Thyroid gland (tissue), 4 donors: ENCODE results near the gene CELSR2. TPM values are rescaled to one million over a fixed set of nuclear protein-coding genes. Genes with fewer than 3 reads are reported as not detected.

Experiments used
- DNase-seq, 2 donors: peaks; one replicate each; pipeline ENCODE4 v3.0.0-alpha.2; 2019
- H3K27ac ChIP-seq, 3 donors: fragments of 200-600 bp; sonication (generic); 1 replicate in 2 of 3; 2 replicates in 1 of 3; pipeline ENCODE4 v1.5.1; 2016 to 2019; ENCODE audit warnings: mild to moderate bottlenecking in 1 of 3, moderate library complexity in 1 of 3
- H3K27me3 ChIP-seq: fragments of 200-600 bp; sonication (generic); one replicate; pipeline ENCODE4 v1.5.1; 2019
- H3K36me3 ChIP-seq, 2 donors: fragments of 200-600 bp; sonication (generic); one replicate each; pipeline ENCODE4 v1.5.1; 2016 to 2019
- H3K4me1 ChIP-seq, 2 donors: fragments of 200-600 bp; sonication (generic); one replicate each; pipeline ENCODE4 v1.5.1; 2017 to 2019
- H3K4me3 ChIP-seq, 3 donors: fragments of 200-600 bp; sonication (generic); replicated peaks in 1 of 3; 1 replicate in 2 of 3; 2 replicates in 1 of 3; pipeline ENCODE4 v1.5.1; 2016; ENCODE audit warnings: mild to moderate bottlenecking in 1 of 3
- H3K9me3 ChIP-seq: fragments of 200-600 bp; sonication (generic); one replicate; pipeline ENCODE4 v1.5.1; 2017
- CTCF ChIP-seq, 6 experiments: fragments of 200-600 bp in 3 of 6; fragments of 450-650 bp in 3 of 6; sonication (generic) in 3 of 6; IDR thresholded peaks; one replicate each; pipeline ENCODE4 v1.5.1; 2016 to 2019; ENCODE audit warnings: antibody characterized with exemption in 6 of 6, mild to moderate bottlenecking in 2 of 6, inconsistent platforms in 1 of 6, moderate library complexity in 1 of 6
- POLR2A ChIP-seq, 2 donors: fragments of 450-650 bp; IDR thresholded peaks; one replicate each; pipeline ENCODE4 v1.6.1; 2017; ENCODE audit warnings: antibody characterized with exemption in 2 of 2, mild to moderate bottlenecking in 2 of 2, moderate library complexity in 1 of 2
- WGBS, 2 donors: methylation state at CpG; one replicate each; pipeline ENCODE4 v1.1.5; 2017; 5-methylcytosine and 5-hydroxymethylcytosine counted together
- intact Hi-C: fragments of 100-400 bp; cut with DNase I; formaldehyde crosslinking; loops from one replicate; pipeline ENCODE4 v1.15.1; 2023
- total RNA-seq, 4 donors: library from RNA; depleted of rRNA; stranded (reverse); fragments of >200 nt; gene quantifications; one replicate each; pipeline ENCODE4 v1.2.3, GENCODE V29; 2016

The CELSR2 gene
- total RNA-seq, 4 donors from 2014 or later, result 23.5 to 54.9 (median 47.6) TPM

- Histone ChIP-seq H3K4me3 (no peak overlapping the region), H3K4me1 (peaks cover 24 to 38% of the 10 kb centered on the region in 2 donors), H3K36me3 (peaks cover 7 to 8% of the 10 kb centered on the region in 2 donors), H3K27me3 (no peaks in the 10 kb centered on the region), H3K9me3 (no peaks in the 10 kb centered on the region), H3K27ac (no peak overlapping the region)
- intact Hi-C loops, result loop anchor here (10.0 kb wide), 1 partner anchor 226 kb away; the partner anchor contains the start of gene ATXN7L2
- WGBS, 2 donors, result 94 to 96% methylated on average over 54 to 57 of the region's 69 CpGs
- TF ChIP-seq CTCF (IDR thresholded peaks at IDR 0.05), result no peak
- TF ChIP-seq POLR2A (IDR thresholded peaks at IDR 0.05), result no peak
- DNase-seq, result no peak
Measured at GRCh38 chr1:109258481-109259466, 9.4 kb downstream of the CELSR2 start.

- H3K27me3 ChIP-seq, result no peaks in the 10 kb centered on the region
- H3K36me3 ChIP-seq, result peaks cover 11 to 17% of the 10 kb centered on the region in 2 donors
- WGBS, 2 donors, result 72 to 80% methylated on average over 7 of the region's 7 CpGs
- intact Hi-C loops, result loop anchor here (5.0 to 10.0 kb wide), 3 partner anchors 58 to 275 kb away; partner anchors contain the start of genes ATXN7L2 and GPR61
- no peaks in the 10 kb centered on the region for H3K9me3 ChIP-seq
- H3K4me3 ChIP-seq, result no peak overlapping the region
- no peak overlapping the region for H3K27ac ChIP-seq
- no peak for DNase-seq
- H3K4me1 ChIP-seq, result peaks cover 13 to 27% of the 10 kb centered on the region in 2 donors
- TF ChIP-seq POLR2A (IDR thresholded peaks at IDR 0.05), result no peak
- no peak for TF ChIP-seq CTCF (IDR thresholded peaks at IDR 0.05)
Measured at GRCh38 chr1:109259674-109260557, 10.6 kb downstream of the CELSR2 start.

GRCh38 chr1:109261006-109261405, 11.7 kb downstream of the CELSR2 start:
- Histone ChIP-seq H3K27ac (no peak overlapping the region), H3K27me3 (no peaks in the 10 kb centered on the region), H3K9me3 (no peaks in the 10 kb centered on the region), H3K4me1 (peaks cover 2 to 16% of the 10 kb centered on the region in 2 donors), H3K4me3 (no peak overlapping the region), H3K36me3 (peaks cover 18 to 27% of the 10 kb centered on the region in 2 donors)
- no peak for DNase-seq
- no peak for TF ChIP-seq CTCF (IDR thresholded peaks at IDR 0.05)
- no peak for TF ChIP-seq POLR2A (IDR thresholded peaks at IDR 0.05)
- intact Hi-C loops, result loop anchor here (5.0 to 10.0 kb wide), 2 partner anchors 59 to 274 kb away; partner anchors contain the start of gene GPR61
- WGBS, 2 donors, result 94 to 95% methylated on average over 16 of the region's 16 CpGs

- intact Hi-C loops, result loop anchor here (5.0 to 10.0 kb wide), 2 partner anchors 59 to 273 kb away; partner anchors contain the start of gene GPR61
- H3K27ac ChIP-seq, result no peak overlapping the region
- 84 to 89% methylated on average over 6 of the region's 6 CpGs for WGBS, 2 donors
- H3K9me3 ChIP-seq, result no peaks in the 10 kb centered on the region
- peaks cover 0 to 10% of the 10 kb centered on the region in 2 donors for H3K4me1 ChIP-seq
- no peak for DNase-seq
- H3K4me3 ChIP-seq, result no peak overlapping the region
- H3K27me3 ChIP-seq, result no peaks in the 10 kb centered on the region
- TF ChIP-seq POLR2A (IDR thresholded peaks at IDR 0.05) (no peak), CTCF (IDR thresholded peaks at IDR 0.05) (no peak)
- peaks cover 18 to 29% of the 10 kb centered on the region in 2 donors for H3K36me3 ChIP-seq
Measured at GRCh38 chr1:109261578-109261977, 12.2 kb downstream of the CELSR2 start.
